Measurements from ENCODE around the gene MMP24OS. TPM values are rescaled to one million over a fixed set of nuclear protein-coding genes. Genes with fewer than 3 reads are reported as not detected.

The MMP24OS gene
- total RNA-seq, 1 donor from 2014 or later: 94.6 TPM

GRCh38 chr20:35240083-35240810 is 37.7 kb downstream of the MMP24OS start:
- no peak overlapping the region for H3K4me3 Mint-ChIP-seq (ENCODE audit: unreplicated experiment)
- H3K4me1 Mint-ChIP-seq (ENCODE audit: low read depth): peaks cover 8% of the 10 kb centered on the region
- H3K36me3 Mint-ChIP-seq (ENCODE audit: low read depth): peaks cover 2% of the 10 kb centered on the region
- TF ChIP-seq CTCF (IDR thresholded peaks at IDR 0.05): no peak
- DNase-seq (ENCODE audit: low spot score): no peak
- H3K27ac Mint-ChIP-seq (ENCODE audit: unreplicated experiment): no peak overlapping the region
- H3K9me3 Mint-ChIP-seq (ENCODE audit: low read depth): peaks cover 6% of the 10 kb centered on the region
- H3K27me3 Mint-ChIP-seq (ENCODE audit: low read depth): peaks cover 6% of the 10 kb centered on the region

- H3K36me3 Mint-ChIP-seq (ENCODE audit: low read depth): peaks cover 2% of the 10 kb centered on the region
Observed at GRCh38 chr20:35238735-35239134, 39.2 kb downstream of the MMP24OS start.

GRCh38 chr20:35238170-35238569 is 39.8 kb downstream of the MMP24OS start:
- Mint-ChIP-seq H3K27ac (ENCODE audit: unreplicated experiment) (no peak overlapping the region), H3K27me3 (ENCODE audit: low read depth) (peaks cover 4% of the 10 kb centered on the region), H3K4me3 (ENCODE audit: unreplicated experiment) (no peak overlapping the region), H3K9me3 (ENCODE audit: low read depth) (peaks cover 6% of the 10 kb centered on the region), H3K4me1 (ENCODE audit: low read depth) (peaks cover 8% of the 10 kb centered on the region), H3K36me3 (ENCODE audit: low read depth) (peaks cover 2% of the 10 kb centered on the region)
- no peak for DNase-seq (ENCODE audit: low spot score)
- no peak for TF ChIP-seq CTCF (IDR thresholded peaks at IDR 0.05)

More at GRCh38 chr20:35238735-35239134, 39.2 kb downstream of the MMP24OS start:
- TF ChIP-seq CTCF (IDR thresholded peaks at IDR 0.05): no peak
- Mint-ChIP-seq H3K9me3 (ENCODE audit: low read depth) (peaks cover 6% of the 10 kb centered on the region), H3K27me3 (ENCODE audit: low read depth) (peaks cover 4% of the 10 kb centered on the region), H3K4me1 (ENCODE audit: low read depth) (peaks cover 8% of the 10 kb centered on the region), H3K27ac (ENCODE audit: unreplicated experiment) (no peak overlapping the region), H3K4me3 (ENCODE audit: unreplicated experiment) (no peak overlapping the region)
- no peak for DNase-seq (ENCODE audit: low spot score)

- Mint-ChIP-seq H3K36me3 (ENCODE audit: low read depth) (peaks cover 2% of the 10 kb centered on the region), H3K4me3 (ENCODE audit: unreplicated experiment) (no peak overlapping the region), H3K27me3 (ENCODE audit: low read depth) (peaks cover 4% of the 10 kb centered on the region), H3K4me1 (ENCODE audit: low read depth) (peaks cover 13% of the 10 kb centered on the region), H3K27ac (ENCODE audit: unreplicated experiment) (no peak overlapping the region), H3K9me3 (ENCODE audit: low read depth) (peaks cover 6% of the 10 kb centered on the region)
- DNase-seq (ENCODE audit: low spot score): no peak
- TF ChIP-seq CTCF (IDR thresholded peaks at IDR 0.05): no peak
Observed at GRCh38 chr20:35237486-35237885, 40.4 kb downstream of the MMP24OS start.

GRCh38 chr20:35235881-35236280 is 42.0 kb downstream of the MMP24OS start:
- Mint-ChIP-seq H3K36me3 (ENCODE audit: low read depth) (peaks cover 4% of the 10 kb centered on the region), H3K9me3 (ENCODE audit: low read depth) (peaks cover 6% of the 10 kb centered on the region), H3K27me3 (ENCODE audit: low read depth) (peaks cover 4% of the 10 kb centered on the region), H3K27ac (ENCODE audit: unreplicated experiment) (no peak overlapping the region), H3K4me3 (ENCODE audit: unreplicated experiment) (no peak overlapping the region), H3K4me1 (ENCODE audit: low read depth) (peaks cover 11% of the 10 kb centered on the region)
- no peak for TF ChIP-seq CTCF (IDR thresholded peaks at IDR 0.05)
- no peak for DNase-seq (ENCODE audit: low spot score)
